ENCODE data around the gene TMEM147. TPM values are rescaled to one million over a fixed set of nuclear protein-coding genes. Genes with fewer than 3 reads are reported as not detected.

TMEM147 gene
- total RNA-seq, 4 donors from 2014 or later: 186 to 202 (median 188) TPM

- no peak overlapping the region for H3K4me3 ChIP-seq (replicated peaks in 1 of 3)
- TF ChIP-seq CTCF (IDR thresholded peaks at IDR 0.05) (no peak), POLR2A (IDR thresholded peaks at IDR 0.05) (no peak)
- H3K36me3 ChIP-seq: no peaks in the 10 kb centered on the region
- H3K4me1 ChIP-seq: peaks cover 7 to 40% of the 10 kb centered on the region in 2 donors
- no peaks in the 10 kb centered on the region for H3K27me3 ChIP-seq
- H3K9me3 ChIP-seq: no peaks in the 10 kb centered on the region
- intact Hi-C loops (cut with DNase I): no loop called here
- H3K27ac ChIP-seq: no peak overlapping the region
- DNase-seq: no peak
- WGBS, 2 donors: 84 to 96% methylated on average over 2 of the region's 2 CpGs
Measured at GRCh38 chr19:35517342-35517741, 28.1 kb upstream of the TMEM147 start.

- DNase-seq: peak in 1 of 2 donors; percentile 10
- H3K9me3 ChIP-seq: no peaks in the 10 kb centered on the region
- peak overlapping the region in 1 of 3 donors; percentile 21 for H3K27ac ChIP-seq
- no peak overlapping the region for H3K4me3 ChIP-seq (replicated peaks in 1 of 3)
- H3K4me1 ChIP-seq: peaks cover 7 to 36% of the 10 kb centered on the region in 2 donors
- intact Hi-C loops (cut with DNase I): no loop called here
- H3K36me3 ChIP-seq: no peaks in the 10 kb centered on the region
- H3K27me3 ChIP-seq: no peaks in the 10 kb centered on the region
- 68 to 71% methylated on average over 6 of the region's 6 CpGs for WGBS, 2 donors
- TF ChIP-seq CTCF (IDR thresholded peaks at IDR 0.05) (no peak), POLR2A (IDR thresholded peaks at IDR 0.05) (no peak)
Measured at GRCh38 chr19:35518313-35518712, 27.1 kb upstream of the TMEM147 start.

GRCh38 chr19:35519291-35519690, 26.1 kb upstream of the TMEM147 start:
- Histone ChIP-seq H3K4me3 (replicated peaks in 1 of 3) (no peak overlapping the region), H3K36me3 (no peaks in the 10 kb centered on the region), H3K9me3 (no peaks in the 10 kb centered on the region), H3K27me3 (no peaks in the 10 kb centered on the region), H3K4me1 (peaks cover under 1 to 26% of the 10 kb centered on the region in 2 donors), H3K27ac (no peak overlapping the region)
- intact Hi-C loops (cut with DNase I): no loop called here
- 61 to 64% methylated on average over 7 of the region's 7 CpGs for WGBS, 2 donors
- peak in 1 of 2 donors; percentile 13 for DNase-seq
- TF ChIP-seq CTCF (IDR thresholded peaks at IDR 0.05) (no peak), POLR2A (IDR thresholded peaks at IDR 0.05) (no peak)

GRCh38 chr19:35521124-35521743, 24.2 kb upstream of the TMEM147 start:
- H3K27me3 ChIP-seq: no peaks in the 10 kb centered on the region

More at GRCh38 chr19:35521124-35521743, 24.2 kb upstream of the TMEM147 start:
- H3K9me3 ChIP-seq: no peaks in the 10 kb centered on the region
- 39 to 45% methylated on average over 16 of the region's 16 CpGs for WGBS, 2 donors
- no peak overlapping the region for H3K4me3 ChIP-seq (replicated peaks in 1 of 3)
- peaks cover 0 to 35% of the 10 kb centered on the region in 2 donors for H3K4me1 ChIP-seq
- intact Hi-C loops (cut with DNase I): no loop called here
- no peaks in the 10 kb centered on the region for H3K36me3 ChIP-seq
- DNase-seq: peak; percentile 70 to 72
- H3K27ac ChIP-seq: peak overlapping the region; percentile 8 to 80 (median 61)
- TF ChIP-seq CTCF (IDR thresholded peaks at IDR 0.05) (no peak), POLR2A (IDR thresholded peaks at IDR 0.05) (no peak)
